HFFc6 (cell line): ENCODE measurements around the gene ENOX2. TPM values are rescaled to one million over a fixed set of nuclear protein-coding genes. Genes with fewer than 3 reads are reported as not detected.
A peak's percentile ranks its signal among the peaks of the same experiment; 100 is the strongest.

Source experiments
- DNase-seq: peaks from one replicate; pipeline ENCODE4 v3.0.0-alpha.2; 2018
- H3K27ac Mint-ChIP-seq: 2 replicates; pipeline ENCODE4 v1.8.0; 2020; ENCODE audit warnings: mild to moderate bottlenecking, mixed read lengths
- H3K27me3 Mint-ChIP-seq: 2 replicates; pipeline ENCODE4 v1.8.0; 2021; ENCODE audit warnings: mild to moderate bottlenecking, moderate library complexity, mixed read lengths; ENCODE audit not compliant: insufficient read depth
- H3K36me3 Mint-ChIP-seq: 2 replicates; pipeline ENCODE4 v1.8.0; 2021; ENCODE audit warnings: low read depth, mixed read lengths
- H3K4me1 Mint-ChIP-seq: 2 replicates; pipeline ENCODE4 v1.8.0; 2020; ENCODE audit warnings: low read depth, mixed read lengths
- H3K4me3 Mint-ChIP-seq: 2 replicates; pipeline ENCODE4 v1.8.0; 2020; ENCODE audit warnings: mild to moderate bottlenecking, moderate library complexity, mixed read lengths
- H3K9me3 Mint-ChIP-seq: 2 replicates; pipeline ENCODE4 v1.8.0; 2020; ENCODE audit warnings: mild to moderate bottlenecking, mixed read lengths
- total RNA-seq, 6 experiments: library from RNA; stranded (reverse); fragmentation: NEBNext Ultra II Directional; extraction: Animal tissue kit (Norgen Biotek cat#: 25700); gene quantifications; 2 replicates in 1 of 6; 3 replicates in 5 of 6; pipeline ENCODE4 v1.2.3, GENCODE V29; 2021
- TF ChIP-seq, protein P1 (sequence below): fragments of 200-600 bp; sonication (generic); IDR thresholded peaks from 2 replicates; pipeline ENCODE4 v1.5.0; 2021; ENCODE audit warnings: antibody characterized with exemption, mild to moderate bottlenecking

Gene ENOX2
- total RNA-seq, 6 experiments from 2014 or later = 10.8 to 13.5 (median 11.9) TPM

GRCh38 chrX:130658310-130658709, 244.7 kb downstream of the ENOX2 start:
- DNase-seq = no peak
- no peak overlapping the region for H3K27ac Mint-ChIP-seq
- TF ChIP-seq, protein P1, sequence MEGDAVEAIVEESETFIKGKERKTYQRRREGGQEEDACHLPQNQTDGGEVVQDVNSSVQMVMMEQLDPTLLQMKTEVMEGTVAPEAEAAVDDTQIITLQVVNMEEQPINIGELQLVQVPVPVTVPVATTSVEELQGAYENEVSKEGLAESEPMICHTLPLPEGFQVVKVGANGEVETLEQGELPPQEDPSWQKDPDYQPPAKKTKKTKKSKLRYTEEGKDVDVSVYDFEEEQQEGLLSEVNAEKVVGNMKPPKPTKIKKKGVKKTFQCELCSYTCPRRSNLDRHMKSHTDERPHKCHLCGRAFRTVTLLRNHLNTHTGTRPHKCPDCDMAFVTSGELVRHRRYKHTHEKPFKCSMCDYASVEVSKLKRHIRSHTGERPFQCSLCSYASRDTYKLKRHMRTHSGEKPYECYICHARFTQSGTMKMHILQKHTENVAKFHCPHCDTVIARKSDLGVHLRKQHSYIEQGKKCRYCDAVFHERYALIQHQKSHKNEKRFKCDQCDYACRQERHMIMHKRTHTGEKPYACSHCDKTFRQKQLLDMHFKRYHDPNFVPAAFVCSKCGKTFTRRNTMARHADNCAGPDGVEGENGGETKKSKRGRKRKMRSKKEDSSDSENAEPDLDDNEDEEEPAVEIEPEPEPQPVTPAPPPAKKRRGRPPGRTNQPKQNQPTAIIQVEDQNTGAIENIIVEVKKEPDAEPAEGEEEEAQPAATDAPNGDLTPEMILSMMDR = no peak
- no peaks in the 10 kb centered on the region for H3K36me3 Mint-ChIP-seq
- H3K9me3 Mint-ChIP-seq = no peaks in the 10 kb centered on the region
- peaks cover 17% of the 10 kb centered on the region for H3K4me1 Mint-ChIP-seq
- H3K27me3 Mint-ChIP-seq = no peaks in the 10 kb centered on the region
- H3K4me3 Mint-ChIP-seq = no peak overlapping the region

- peaks cover 17% of the 10 kb centered on the region for H3K4me1 Mint-ChIP-seq
- no peak for DNase-seq
Measured at GRCh38 chrX:130654409-130654950, 248.5 kb downstream of the ENOX2 start.

GRCh38 chrX:130652824-130653578, 250.0 kb downstream of the ENOX2 start:
- H3K4me1 Mint-ChIP-seq = peaks cover 17% of the 10 kb centered on the region
- H3K27ac Mint-ChIP-seq = no peak overlapping the region
- no peaks in the 10 kb centered on the region for H3K27me3 Mint-ChIP-seq
- no peak overlapping the region for H3K4me3 Mint-ChIP-seq
- no peaks in the 10 kb centered on the region for H3K36me3 Mint-ChIP-seq
- H3K9me3 Mint-ChIP-seq = no peaks in the 10 kb centered on the region
- no peak for DNase-seq
- TF ChIP-seq, protein P1 = no peak

More at GRCh38 chrX:130654409-130654950, 248.5 kb downstream of the ENOX2 start:
- TF ChIP-seq, protein P1 = no peak
- peak overlapping the region; percentile 13; the same call in 1 of the 2 replicates for H3K4me3 Mint-ChIP-seq
- H3K27me3 Mint-ChIP-seq = no peaks in the 10 kb centered on the region
- H3K9me3 Mint-ChIP-seq = no peaks in the 10 kb centered on the region
- H3K36me3 Mint-ChIP-seq = no peaks in the 10 kb centered on the region
- H3K27ac Mint-ChIP-seq = peak overlapping the region; percentile 14

GRCh38 chrX:130649738-130650137, 253.3 kb downstream of the ENOX2 start:
- H3K36me3 Mint-ChIP-seq = no peaks in the 10 kb centered on the region
- TF ChIP-seq, protein P1 = no peak
- H3K27me3 Mint-ChIP-seq = no peaks in the 10 kb centered on the region
- no peak overlapping the region for H3K4me3 Mint-ChIP-seq
- no peak for DNase-seq
- H3K27ac Mint-ChIP-seq = no peak overlapping the region
- no peaks in the 10 kb centered on the region for H3K9me3 Mint-ChIP-seq
- H3K4me1 Mint-ChIP-seq = peaks cover 10% of the 10 kb centered on the region

GRCh38 chrX:130647468-130647867, 255.5 kb downstream of the ENOX2 start:
- no peaks in the 10 kb centered on the region for H3K36me3 Mint-ChIP-seq
- DNase-seq = no peak
- TF ChIP-seq, protein P1 = no peak

More at GRCh38 chrX:130647468-130647867, 255.5 kb downstream of the ENOX2 start:
- Mint-ChIP-seq H3K4me3 (no peak overlapping the region), H3K27me3 (no peaks in the 10 kb centered on the region), H3K27ac (no peak overlapping the region), H3K9me3 (no peaks in the 10 kb centered on the region), H3K4me1 (no peaks in the 10 kb centered on the region)
